Neural cell (in vitro differentiated cells): ENCODE data around the gene CHKB. TPM values are rescaled to one million over a fixed set of nuclear protein-coding genes. Genes with fewer than 3 reads are reported as not detected.
"Not testable (repeated sequence)": the region's sequence is repeated elsewhere in the genome, so short reads cannot be mapped to it uniquely, and the experiment has no call there.

Experiments used
- H2AFZ ChIP-seq: fragments of 200-600, 300-800 bp; sonication (generic), shearing (Covaris generic); 2 replicates; pipeline ENCODE4 v1.6.0; 2014; ENCODE audit warnings: low read depth, mild to moderate bottlenecking, antibody characterized with exemption, low read length, moderate library complexity
- H3F3A ChIP-seq: fragments of 200-600 bp; shearing (Covaris generic); 2 replicates; pipeline ENCODE4 v1.6.1; 2016; ENCODE audit warnings: mild to moderate bottlenecking, moderate library complexity, mixed read lengths, antibody characterized with exemption, low read length; ENCODE audit not compliant: insufficient read depth, poor library complexity, severe bottlenecking
- H3K27ac ChIP-seq: fragments of 200-600, 300-800 bp; sonication (generic), shearing (Covaris generic); 2 replicates; pipeline ENCODE4 v1.5.1; 2014; ENCODE audit warnings: mild to moderate bottlenecking, low read length, moderate library complexity
- H3K27me3 ChIP-seq: fragments of 300-800, 200-600 bp; sonication (generic), shearing (Covaris generic); 2 replicates; pipeline ENCODE4 v1.6.0; 2014; ENCODE audit warnings: mild to moderate bottlenecking, low read depth, low read length, moderate library complexity; ENCODE audit not compliant: insufficient read depth
- H3K36me3 ChIP-seq: fragments of 300-800, 200-600 bp; sonication (generic), shearing (Covaris generic); 2 replicates; pipeline ENCODE4 v1.5.1; 2014; ENCODE audit warnings: mild to moderate bottlenecking, antibody characterized with exemption, low read length, moderate library complexity; ENCODE audit not compliant: insufficient read depth
- H3K4me2 ChIP-seq: fragments of 300-800, 200-600 bp; sonication (generic), shearing (Covaris generic); 2 replicates; pipeline ENCODE4 v1.6.0; 2014; ENCODE audit warnings: mild to moderate bottlenecking, low read length
- H3K4me3 ChIP-seq: fragments of 300-800, 200-600 bp; sonication (generic), shearing (Covaris generic); 2 replicates; pipeline ENCODE4 v1.5.1; 2014; ENCODE audit warnings: mild to moderate bottlenecking, low read length, moderate library complexity
- H3K79me2 ChIP-seq: fragments of 200-600 bp; shearing (Covaris generic); replicated peaks from 2 replicates; pipeline ENCODE4 v1.6.0; 2014; ENCODE audit warnings: mild to moderate bottlenecking, low read length, moderate library complexity; ENCODE audit not compliant: insufficient read depth
- H3K9ac ChIP-seq: fragments of 300-800, 200-600 bp; sonication (generic), shearing (Covaris generic); 2 replicates; pipeline ENCODE4 v1.6.1; 2016; ENCODE audit warnings: mild to moderate bottlenecking, low read length, mixed read lengths
- H3K9me2 ChIP-seq: fragments of 200-600 bp; shearing (Covaris generic); 2 replicates; pipeline ENCODE4 v1.6.1; 2016; ENCODE audit warnings: mild to moderate bottlenecking, low read length, mixed read lengths; ENCODE audit not compliant: insufficient read depth
- H3K9me3 ChIP-seq: fragments of 200-600, 300-800 bp; sonication (generic), shearing (Covaris generic); 2 replicates; pipeline ENCODE4 v1.6.1; 2016; ENCODE audit warnings: mild to moderate bottlenecking, mixed run types, low read length, moderate library complexity, mixed read lengths
- H4K20me1 ChIP-seq: fragments of 200-600 bp; shearing (Covaris generic); 2 replicates; pipeline ENCODE4 v1.6.1; 2016; ENCODE audit warnings: mild to moderate bottlenecking, mixed run types; ENCODE audit not compliant: insufficient read depth
- CTCF ChIP-seq: fragments of 450-650 bp; IDR thresholded peaks from 2 replicates; pipeline ENCODE4 v1.5.1; 2014; ENCODE audit warnings: antibody characterized with exemption, mild to moderate bottlenecking, moderate library complexity; ENCODE audit not compliant: poor library complexity, severe bottlenecking
- EP300 ChIP-seq: fragments of 450-650 bp; conservative IDR thresholded peaks from 2 replicates; pipeline ENCODE4 v1.6.1; 2014; ENCODE audit warnings: antibody characterized with exemption, mild to moderate bottlenecking, moderate library complexity; ENCODE audit not compliant: poor library complexity, severe bottlenecking
- MXI1 ChIP-seq: fragments of 450-650 bp; conservative IDR thresholded peaks from 2 replicates; pipeline ENCODE4 v1.6.1; 2014; ENCODE audit warnings: antibody characterized with exemption, mild to moderate bottlenecking; ENCODE audit not compliant: poor library complexity, severe bottlenecking
- POLR2AphosphoS5 ChIP-seq: IDR thresholded peaks from 2 replicates; pipeline ENCODE4 v1.6.1; 2012
- RAD21 ChIP-seq: fragments of 450-650 bp; conservative IDR thresholded peaks from 2 replicates; pipeline ENCODE4 v1.6.1; 2014; ENCODE audit warnings: antibody characterized with exemption, mild to moderate bottlenecking, moderate library complexity
- REST ChIP-seq: IDR thresholded peaks from 2 replicates; pipeline ENCODE4 v1.6.1; 2012; ENCODE audit warnings: borderline replicate concordance
- SMC3 ChIP-seq: fragments of 450-650 bp; conservative IDR thresholded peaks from 2 replicates; pipeline ENCODE4 v1.6.1; 2014; ENCODE audit warnings: antibody characterized with exemption, mild to moderate bottlenecking, moderate library complexity; ENCODE audit not compliant: poor library complexity
- polyA plus RNA-seq: library from polyadenylated mRNA; depleted of rRNA; stranded (reverse); fragments of >200 nt; gene quantifications from 2 replicates; pipeline ENCODE4 v1.2.3, GENCODE V29; 2014

The CHKB gene
- polyA plus RNA-seq, 1 donor from 2014 or later: 173 TPM

- no peaks in the 10 kb centered on the region for H4K20me1 ChIP-seq
- peaks cover 13% of the 10 kb centered on the region for H3K27me3 ChIP-seq
- no peak overlapping the region for H3K4me2 ChIP-seq
- H3K79me2 ChIP-seq: no peaks in the 10 kb centered on the region
- no peaks in the 10 kb centered on the region for H3K9me2 ChIP-seq
- no peaks in the 10 kb centered on the region for H3K9me3 ChIP-seq
- no peak overlapping the region for H3K4me3 ChIP-seq
- no peak overlapping the region for H2AFZ ChIP-seq
- H3F3A ChIP-seq: no peaks in the 10 kb centered on the region
- TF ChIP-seq CTCF: no peak
- TF ChIP-seq POLR2AphosphoS5: no peak
- no peak overlapping the region for H3K9ac ChIP-seq
- H3K36me3 ChIP-seq: no peaks in the 10 kb centered on the region
- H3K27ac ChIP-seq: no peak overlapping the region
Observed at GRCh38 chr22:50542416-50542927, 40.2 kb downstream of the CHKB start.

- H3K27ac ChIP-seq, H3K9me2 ChIP-seq, H3K9ac ChIP-seq, H3K4me2 ChIP-seq, H3F3A ChIP-seq, H3K9me3 ChIP-seq, H3K4me3 ChIP-seq, H3K79me2 ChIP-seq, H3K36me3 ChIP-seq, H4K20me1 ChIP-seq, H2AFZ ChIP-seq: not testable (repeated sequence)
- peaks cover 13% of the 10 kb centered on the region for H3K27me3 ChIP-seq
Observed at GRCh38 chr22:50541667-50542026, 41.0 kb downstream of the CHKB start.

GRCh38 chr22:50540381-50540780, 42.3 kb downstream of the CHKB start:
- H3K27me3 ChIP-seq: peaks cover 13% of the 10 kb centered on the region
- H3K4me3 ChIP-seq: no peak overlapping the region
- TF ChIP-seq POLR2AphosphoS5 (no peak), RAD21 (no peak), REST (no peak)

GRCh38 chr22:50537765-50538164, 44.9 kb downstream of the CHKB start:
- H4K20me1 ChIP-seq: no peaks in the 10 kb centered on the region
- no peaks in the 10 kb centered on the region for H3K9me2 ChIP-seq
- H3K79me2 ChIP-seq: no peaks in the 10 kb centered on the region
- no peak overlapping the region for H3K4me2 ChIP-seq
- no peak overlapping the region for H3K4me3 ChIP-seq
- no peaks in the 10 kb centered on the region for H3K9me3 ChIP-seq
- H3K27ac ChIP-seq: no peak overlapping the region
- no peak overlapping the region for H2AFZ ChIP-seq
- no peaks in the 10 kb centered on the region for H3F3A ChIP-seq
- H3K27me3 ChIP-seq: no peaks in the 10 kb centered on the region
- no peak overlapping the region for H3K9ac ChIP-seq
- H3K36me3 ChIP-seq: no peaks in the 10 kb centered on the region
- TF ChIP-seq MXI1 (no peak), REST (no peak), EP300 (no peak), POLR2AphosphoS5 (no peak), RAD21 (no peak), CTCF (no peak), SMC3 (no peak)

More at GRCh38 chr22:50540381-50540780, 42.3 kb downstream of the CHKB start:
- Histone ChIP-seq H3K36me3 (no peaks in the 10 kb centered on the region), H3K9me2 (no peaks in the 10 kb centered on the region), H3K4me2 (no peak overlapping the region), H3K79me2 (no peaks in the 10 kb centered on the region), H3F3A (no peaks in the 10 kb centered on the region), H2AFZ (no peak overlapping the region), H3K27ac (no peak overlapping the region), H4K20me1 (no peaks in the 10 kb centered on the region), H3K9me3 (no peaks in the 10 kb centered on the region), H3K9ac (no peak overlapping the region)
